Amniotic epithelial cell (primary cell): ENCODE results near the gene KAT7.

ENCODE experiments used
- DNase-seq: peaks from one replicate; pipeline ENCODE4 v3.0.0-alpha.2; 2010; ENCODE audit warnings: low read depth

KAT7 gene

DNA sequence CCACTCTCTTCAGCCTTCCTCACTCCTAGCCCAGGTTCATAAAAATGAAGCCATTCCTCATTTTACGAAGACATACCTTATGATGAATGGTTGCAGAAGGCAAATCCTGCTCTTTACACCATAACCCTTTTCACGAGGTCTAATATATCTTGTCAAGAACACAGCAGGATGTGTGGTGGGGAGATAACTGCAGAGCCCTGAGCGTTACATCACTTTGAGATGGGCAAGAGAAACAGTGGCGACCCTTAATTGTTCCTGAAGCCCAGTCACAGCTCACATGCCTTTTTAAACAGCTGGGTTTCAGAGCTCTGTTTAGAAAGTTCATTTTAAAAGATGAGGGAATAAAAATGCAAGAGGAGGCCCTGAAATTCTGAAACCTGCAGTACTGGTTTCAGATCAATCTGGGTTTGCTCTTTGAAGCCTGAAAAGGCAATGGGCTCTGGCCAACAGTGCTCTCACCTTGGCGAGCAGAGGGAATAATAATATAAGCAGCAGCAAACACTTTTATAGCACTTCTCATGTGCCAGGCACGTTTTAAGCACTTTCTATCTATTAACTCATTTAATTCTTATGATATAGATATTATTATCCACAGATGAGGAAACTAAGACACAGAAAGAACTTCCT is 27.4 kb upstream of the KAT7 start:
- DNase-seq, result peak; percentile 69

DNA sequence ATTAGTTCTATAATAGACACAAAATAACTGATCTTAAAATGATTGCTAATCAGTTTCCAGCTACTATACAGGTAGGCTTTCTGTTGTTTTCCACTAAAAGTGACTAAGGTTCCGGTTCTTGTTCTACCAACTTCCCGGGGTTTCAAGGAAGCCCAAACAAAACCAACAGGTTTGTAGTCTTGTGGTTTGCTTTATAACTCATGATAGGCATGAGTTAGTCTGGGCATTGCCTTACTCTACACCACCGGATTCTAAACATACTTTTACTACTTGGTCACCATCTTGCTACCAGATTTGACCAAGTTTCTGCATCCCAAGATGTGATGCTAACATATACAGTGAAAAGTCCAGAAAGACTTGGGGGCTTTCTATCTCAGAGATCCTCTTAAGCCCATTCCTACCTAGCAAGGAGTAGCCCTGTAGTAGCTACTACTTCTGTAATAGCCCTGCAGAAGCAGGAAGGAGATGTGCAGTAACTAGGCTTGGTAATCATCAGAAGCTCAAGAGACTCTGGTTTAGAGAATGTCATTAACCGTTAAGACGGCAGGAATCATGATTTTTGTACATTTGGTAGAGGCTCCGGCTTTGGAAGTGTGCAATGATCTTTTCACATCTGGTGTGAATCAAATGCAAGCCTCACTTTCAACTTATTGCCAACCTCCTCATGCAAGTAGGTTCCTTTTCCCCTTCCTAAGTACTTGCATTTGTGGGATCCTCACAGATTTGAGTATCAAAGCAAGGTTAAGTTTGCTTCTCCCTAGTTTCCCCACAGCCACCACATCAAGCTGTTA is 26.1 kb upstream of the KAT7 start:
- peak; percentile 32 for DNase-seq

DNA sequence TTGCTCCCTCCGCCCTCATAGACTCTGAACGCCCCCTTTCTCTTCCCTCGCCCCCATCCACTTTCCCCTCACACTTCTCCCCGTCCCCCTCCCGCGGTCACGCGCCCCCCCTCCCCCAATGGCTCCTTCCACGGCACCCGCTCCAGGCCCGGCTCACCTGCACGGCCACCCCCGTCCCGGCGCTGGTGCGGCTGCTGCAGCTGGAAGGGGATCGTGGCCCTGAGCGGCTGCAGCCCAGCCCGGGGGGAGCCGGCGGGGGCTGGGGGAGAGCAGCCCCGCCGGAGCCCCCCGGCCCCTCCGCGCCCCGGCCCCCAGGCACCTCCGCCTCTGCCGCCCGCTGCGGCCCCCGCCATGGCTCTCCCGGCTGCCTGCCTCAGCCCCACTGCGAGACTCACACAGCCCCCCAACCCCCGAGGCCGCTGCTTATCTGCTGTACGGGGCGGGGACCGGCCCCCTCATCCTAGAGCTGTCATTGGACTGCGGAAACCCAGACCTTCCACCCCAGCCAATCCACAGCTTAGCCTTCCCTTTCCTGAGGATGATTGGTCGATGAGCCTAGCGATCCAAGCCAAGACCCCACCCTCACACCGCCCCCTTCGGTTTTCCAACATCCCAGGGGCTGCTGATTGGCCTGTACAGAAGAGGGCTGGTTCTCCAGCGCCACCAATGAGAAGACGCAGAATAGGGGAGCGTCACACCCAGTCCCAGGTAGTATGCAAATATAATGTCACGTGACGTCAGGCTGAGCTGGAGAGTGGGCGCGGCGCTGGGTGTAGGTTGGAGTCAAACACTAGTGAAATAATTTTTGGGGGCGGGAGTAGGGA is 24.5 kb upstream of the KAT7 start, which contains the start of gene FAM117A:
Gene FAM117A, minus strand, starts transcription at position 397 of the 824 bp plus-strand sequence. Its CDS starts 44 bp downstream, at position 353.
- peak; percentile 99 for DNase-seq

DNA sequence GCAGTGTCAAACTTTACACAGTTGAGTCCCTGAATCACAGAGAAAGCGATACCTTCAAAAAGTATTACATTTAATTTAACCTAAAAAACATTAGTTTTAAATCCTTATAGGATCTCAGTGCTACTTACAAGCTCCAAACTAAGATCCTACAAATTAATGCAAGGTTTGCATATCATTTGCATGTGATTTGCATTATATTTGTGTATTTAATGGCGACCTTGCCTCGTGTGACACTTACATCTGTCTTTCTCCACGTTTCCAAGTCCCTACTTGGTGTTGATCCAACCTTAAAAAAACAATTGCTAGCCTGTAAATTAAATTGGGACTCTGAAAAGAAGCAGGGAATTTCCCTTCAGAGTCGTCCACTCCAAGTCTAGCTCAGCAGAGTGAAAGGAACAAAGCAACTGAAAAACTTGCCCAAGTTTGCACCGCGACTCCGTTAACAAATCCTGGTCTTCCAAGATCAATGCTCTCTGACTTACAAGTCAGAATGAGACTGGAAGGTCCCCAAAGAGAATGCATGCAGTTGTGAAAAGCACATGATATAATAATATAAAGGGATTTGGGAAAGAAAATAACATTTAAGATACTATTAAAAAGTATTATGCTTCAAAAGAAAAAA is 23.8 kb upstream of the KAT7 start:
- no peak for DNase-seq

DNA sequence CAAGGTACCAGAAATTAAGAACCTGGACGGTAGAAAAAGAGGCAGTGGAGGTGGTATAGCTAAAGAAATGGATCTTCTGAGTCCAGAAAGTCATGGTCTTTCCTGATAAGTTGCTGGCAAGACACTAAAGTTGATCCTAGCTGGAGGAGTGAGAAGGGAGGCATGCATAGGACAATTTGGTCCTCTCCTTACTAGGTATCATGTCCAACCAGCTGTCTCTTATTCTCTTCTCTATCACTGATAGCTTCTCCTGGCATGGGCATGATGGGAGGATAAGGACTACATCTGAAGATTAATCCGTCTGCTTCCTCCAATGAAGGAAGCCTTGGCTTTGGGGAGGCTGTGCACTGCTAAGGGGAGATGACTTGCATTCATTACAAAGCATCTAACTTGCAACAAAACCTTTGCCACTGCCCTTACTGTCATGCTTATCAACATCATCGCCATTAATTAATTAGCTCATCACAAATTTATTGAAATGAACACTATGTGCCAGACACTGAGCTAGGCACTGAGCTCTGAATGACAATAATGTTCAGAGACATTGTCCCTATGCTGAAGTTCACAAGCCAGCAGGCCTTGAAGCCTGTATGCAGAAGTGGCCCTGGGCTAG is 21.5 kb upstream of the KAT7 start:
- no peak for DNase-seq

DNA sequence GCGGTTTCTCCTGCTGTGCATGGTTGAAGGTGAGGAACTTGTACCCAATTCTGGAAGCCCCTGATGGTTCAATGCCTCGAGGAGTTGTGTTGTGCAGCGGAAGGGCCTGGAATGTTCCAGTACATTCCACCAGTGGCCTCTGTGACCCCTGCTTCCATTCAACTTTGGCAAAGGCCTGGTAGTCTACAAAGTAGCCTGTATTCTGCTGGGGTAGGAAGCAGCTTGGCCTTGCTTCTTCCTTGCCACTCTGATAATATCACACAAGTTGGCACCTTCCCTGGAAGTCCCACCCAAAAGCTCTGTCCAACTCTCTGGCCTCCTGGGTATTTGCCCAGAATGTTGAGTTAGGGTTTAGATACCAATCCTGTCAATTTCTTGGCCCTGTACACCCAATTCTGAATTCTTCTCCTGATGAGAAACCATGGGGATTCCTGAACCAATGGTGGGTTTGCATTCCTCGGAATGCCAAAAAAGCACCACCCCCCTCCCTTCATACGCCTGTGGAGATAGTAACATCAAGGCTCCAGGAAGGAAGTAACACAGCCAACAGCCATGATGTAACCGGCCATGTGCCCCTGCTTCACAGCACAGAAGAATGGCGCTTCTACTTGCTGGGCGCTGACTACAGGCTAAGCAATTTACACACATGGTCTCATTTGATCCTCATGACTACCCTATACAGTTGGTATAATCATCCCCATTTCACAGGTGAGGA is 12.8 kb upstream of the KAT7 start:
- DNase-seq, result peak; percentile 49

DNA sequence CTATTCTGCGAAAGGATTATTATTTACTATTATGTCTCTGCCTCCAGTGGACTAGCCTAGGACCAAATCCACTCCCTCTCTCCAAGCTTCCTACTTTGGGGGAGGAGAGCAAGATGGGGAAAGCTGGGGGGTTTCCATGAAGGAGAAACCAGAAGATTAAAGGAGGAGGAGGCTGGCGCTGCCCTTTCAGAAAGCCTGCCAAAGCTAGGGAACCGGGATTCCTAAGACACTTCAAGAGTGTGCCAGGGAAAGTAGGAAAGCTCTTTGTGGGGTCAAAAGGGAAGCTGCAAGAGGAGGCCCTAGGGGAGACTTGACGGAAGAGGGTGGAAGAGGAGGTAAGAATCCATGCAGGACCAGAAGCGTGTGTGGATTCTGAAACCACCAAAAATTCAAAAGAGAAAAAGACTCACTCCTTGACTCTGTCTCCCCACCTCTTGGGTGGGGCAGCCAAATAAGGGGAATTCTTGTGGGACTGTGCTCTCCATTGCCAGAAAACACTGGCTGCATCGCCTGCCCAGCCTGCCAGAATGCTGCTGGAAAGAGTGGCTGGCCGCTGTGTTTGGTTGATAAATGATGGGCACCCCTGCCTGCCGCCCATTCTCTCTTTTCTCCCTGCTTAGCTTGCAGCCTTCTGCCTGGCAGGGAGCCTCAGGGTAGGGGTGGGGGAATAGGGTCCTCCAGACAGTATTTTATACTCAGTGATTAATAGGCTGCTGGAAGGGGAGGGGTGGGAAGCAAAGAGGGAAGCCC is 11.8 kb upstream of the KAT7 start:
- DNase-seq, result no peak

DNA sequence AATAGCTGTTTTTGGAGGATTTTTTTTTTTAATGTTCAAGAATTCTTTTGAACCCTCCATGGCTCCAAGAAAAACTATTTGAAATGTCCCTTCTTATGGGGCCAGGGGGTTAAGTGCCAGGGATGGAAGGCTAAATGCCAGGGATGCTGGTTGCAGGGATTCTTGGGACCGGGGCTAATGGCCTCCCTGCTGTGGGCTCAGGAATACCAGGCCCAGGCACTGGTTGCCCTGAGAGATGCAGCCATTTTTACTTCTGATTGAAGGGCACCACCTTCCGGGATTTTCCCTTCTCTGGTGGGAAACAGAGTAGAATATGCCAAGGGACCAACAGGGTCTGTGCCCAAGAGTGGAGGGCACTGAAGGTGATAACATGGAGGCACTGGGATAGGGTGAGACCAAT is 10.9 kb upstream of the KAT7 start:
- DNase-seq, result no peak

DNA sequence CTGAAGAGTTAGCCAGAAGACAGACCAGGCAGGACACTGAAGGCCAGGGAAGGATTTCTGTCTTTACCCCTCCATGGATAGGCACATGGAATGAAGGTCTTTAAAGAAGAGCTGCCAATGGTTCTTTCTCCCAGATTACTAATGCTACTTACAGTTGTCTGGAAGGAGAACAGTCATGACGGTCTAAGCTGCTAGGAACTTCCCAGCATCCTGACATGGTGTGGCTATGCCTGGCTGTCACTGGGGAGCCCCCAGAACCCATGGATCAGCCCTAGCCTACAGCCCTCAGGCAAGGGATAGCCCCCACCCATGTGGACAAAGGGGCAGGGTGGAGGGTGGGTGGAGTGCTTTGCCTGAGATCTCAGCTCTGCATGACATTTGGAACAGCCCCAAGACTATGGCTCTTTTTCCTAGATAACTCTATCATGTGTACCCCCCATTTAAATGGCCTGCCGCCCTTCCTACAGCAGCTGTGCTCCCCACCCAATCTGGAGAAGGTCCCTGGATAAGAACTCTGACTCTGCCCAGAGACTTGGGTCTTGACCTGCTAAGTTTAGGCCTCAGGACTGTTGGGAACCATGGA is 9.2 kb upstream of the KAT7 start:
- DNase-seq, result no peak

DNA sequence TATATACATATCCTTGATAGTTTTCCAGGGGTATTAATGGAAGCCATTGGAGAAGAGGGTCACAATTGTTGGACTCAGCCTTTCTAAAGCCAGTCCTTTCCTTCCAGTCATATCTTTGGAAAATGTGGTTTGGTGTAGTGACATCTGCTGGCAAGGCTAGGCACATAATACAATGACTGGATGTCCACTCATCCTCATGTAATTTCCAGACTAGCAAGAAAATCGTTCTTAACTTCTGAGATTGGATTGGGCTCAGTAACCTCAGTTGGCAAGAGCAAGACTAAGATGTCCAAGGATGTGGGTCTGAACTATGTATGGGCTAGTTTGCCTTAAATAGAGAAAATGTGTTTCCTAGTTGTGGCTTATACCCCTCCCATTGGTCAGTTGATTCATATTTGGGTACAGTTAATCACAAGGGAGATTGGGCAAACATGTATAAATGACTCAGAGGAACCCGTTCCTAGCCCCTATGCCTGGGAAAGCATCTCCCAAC is 8.7 kb upstream of the KAT7 start:
- peak; percentile 98 for DNase-seq

DNA sequence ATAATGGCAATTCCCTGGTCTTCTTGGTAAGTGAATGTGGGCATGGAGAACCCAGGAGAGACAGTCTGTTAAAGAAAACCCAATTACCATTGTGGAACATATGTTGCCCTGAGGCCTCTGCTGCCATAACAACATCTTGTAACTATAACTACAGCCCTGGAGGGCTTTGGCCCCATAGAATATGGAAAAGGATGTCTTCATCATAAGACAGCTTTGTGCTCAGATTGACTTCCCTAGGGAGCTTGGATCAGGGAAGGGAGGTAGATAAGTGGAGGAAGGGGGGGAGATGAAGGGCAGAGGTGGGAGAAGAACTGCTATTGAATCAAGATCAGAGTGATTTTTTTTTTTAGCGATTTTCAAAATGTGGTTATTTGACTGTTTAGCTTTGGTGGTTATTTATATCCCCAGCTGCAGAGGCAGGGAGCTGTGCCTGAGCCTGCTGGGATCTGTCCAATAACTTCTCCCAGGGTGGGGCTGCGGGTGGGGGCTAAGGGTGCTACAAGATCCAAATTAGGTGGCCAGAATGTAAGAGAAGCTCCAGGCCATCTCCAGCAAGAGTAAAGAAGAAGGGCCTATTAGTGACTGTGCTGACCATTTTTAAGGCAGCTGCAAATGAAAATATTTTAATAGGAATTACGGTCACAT is 5.3 kb upstream of the KAT7 start:
- DNase-seq, result no peak

DNA sequence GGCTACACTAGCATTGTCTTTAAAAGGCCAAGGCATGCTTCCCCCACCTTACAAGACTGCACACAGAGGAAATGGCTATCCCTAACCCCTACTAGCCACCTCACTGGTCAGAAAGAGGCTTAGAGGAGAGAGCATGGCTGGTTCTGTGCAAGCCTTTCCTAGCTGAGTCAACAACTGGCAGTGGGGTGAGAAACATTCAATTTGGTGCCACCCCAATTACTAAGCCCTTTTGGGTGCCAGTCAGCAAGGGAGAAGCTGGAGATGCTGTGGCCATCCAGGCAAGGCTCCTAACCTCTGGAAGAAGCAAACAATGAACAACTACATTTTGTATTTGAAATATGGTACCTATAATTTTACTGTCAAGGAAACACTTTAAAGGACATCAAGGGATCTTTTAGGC is 4.7 kb upstream of the KAT7 start:
- no peak for DNase-seq

DNA sequence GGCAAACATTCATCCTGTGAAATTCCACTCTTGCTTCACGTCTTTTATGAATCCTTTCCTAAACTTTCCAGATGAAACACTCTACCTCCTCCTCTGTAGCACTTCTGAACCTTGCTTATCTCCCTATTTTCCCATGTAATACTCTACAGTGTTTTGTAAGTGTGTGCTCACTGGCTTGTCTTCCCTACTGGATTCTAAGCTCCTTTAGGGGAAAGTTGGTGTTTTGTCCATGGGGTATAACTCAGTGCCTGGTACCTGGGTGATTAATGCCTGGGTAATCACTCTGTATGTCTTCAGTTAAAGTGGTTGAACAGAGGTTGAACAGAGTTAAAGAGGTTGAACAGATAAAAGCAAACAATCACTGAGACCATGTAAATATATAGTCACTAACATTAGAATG is 3.8 kb upstream of the KAT7 start:
- peak; percentile 90 for DNase-seq

DNA sequence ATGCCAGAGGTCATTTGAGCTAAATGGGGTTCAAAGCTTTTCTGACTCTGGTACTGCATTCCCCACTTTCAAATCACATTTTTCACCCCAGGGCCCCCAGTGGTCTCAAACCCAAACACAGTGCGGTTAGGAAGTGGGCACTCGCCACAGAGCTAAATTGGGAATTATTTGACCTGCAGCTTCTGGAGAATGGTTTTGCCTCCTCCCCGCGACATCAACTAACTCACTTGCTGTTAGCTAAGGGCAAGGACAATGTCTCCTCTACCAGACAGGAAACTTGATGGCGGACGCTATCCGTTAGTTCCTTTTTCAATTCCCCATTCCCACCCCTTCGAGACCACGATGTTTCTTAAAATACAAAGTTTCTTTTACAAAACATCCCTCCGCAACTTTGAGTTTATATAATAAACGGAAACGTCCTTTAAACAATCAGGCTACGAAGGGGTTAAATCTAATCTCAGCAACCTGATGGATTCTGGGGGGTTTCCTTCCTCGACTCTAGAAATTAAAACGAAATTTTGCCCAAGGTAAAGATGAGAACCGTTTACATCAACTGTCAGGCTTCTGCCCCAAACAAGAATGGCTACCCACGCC is 500 bp upstream of the KAT7 start:
- no peak for DNase-seq

DNA sequence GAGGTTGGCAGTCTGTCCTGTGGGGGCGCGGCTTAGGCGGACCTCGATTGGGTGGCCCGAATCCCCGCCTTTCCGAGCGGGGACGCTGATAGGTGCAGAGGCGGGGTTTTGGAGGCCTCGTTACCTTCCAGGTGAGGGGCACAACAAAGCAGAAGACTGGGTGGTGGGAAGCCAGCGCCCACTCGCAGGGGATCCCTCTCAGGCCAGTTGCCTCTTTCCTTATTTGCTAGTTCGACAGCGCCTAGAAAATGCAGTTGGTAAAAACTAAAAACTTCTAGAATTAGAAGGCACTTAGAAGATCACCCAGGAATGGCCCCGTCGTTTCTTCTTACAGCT is 730 bp downstream of the KAT7 start:
- DNase-seq, result no peak

DNA sequence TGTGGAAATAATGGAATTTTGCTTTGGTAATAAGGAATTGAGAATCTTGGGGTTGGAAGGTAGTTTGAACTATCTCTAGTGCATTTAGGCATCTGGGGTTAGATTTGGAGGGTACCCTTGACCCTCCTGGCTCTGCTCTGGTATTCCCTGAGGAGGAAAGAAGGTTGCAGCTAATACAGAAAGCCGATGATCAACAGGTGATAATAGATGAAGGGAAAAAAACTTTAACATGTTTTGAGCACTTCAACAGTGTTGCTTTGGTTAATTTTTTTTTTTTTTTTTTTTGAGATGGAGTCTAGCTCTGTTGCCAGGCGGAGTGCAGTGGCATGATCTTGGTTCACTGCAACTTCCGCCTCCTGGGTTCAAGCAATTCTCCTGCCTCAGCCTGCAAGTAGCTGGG is 4.8 kb downstream of the KAT7 start:
- DNase-seq, result no peak

DNA sequence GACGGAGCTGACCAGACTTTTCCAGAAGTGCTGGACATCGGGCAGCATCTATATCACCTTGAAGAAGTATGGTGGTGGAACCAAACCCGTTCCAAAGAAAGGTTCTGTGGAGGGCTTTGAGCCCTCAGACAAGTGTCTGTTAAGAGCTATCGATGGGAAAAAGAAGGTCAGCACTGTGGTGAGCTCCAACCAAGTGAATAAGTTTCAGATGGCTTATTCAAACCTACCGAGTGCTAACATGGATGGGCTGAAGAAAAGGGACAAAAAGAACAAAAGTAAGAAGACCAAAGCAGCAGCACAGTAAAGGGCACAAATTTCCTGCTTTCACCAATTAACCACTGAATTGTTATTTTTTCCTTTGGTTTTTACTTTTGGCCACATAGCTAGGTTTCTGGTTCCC is 6.9 kb downstream of the KAT7 start:
- DNase-seq, result no peak

DNA sequence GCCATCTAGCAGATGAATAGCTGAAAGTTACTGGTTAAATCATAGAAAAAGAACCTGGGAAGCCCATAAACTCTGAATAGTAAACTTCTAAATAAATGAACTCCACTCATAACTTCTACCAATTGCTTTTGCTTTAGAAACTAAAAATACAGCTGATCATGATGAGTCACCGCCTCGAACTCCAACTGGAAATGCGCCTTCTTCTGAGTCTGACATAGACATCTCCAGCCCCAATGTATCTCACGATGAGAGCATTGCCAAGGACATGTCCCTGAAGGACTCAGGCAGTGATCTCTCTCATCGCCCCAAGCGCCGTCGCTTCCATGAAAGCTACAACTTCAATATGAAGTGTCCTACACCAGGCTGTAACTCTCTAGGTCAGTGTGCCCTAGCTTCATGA is 9.7 kb downstream of the KAT7 start:
- no peak for DNase-seq

DNA sequence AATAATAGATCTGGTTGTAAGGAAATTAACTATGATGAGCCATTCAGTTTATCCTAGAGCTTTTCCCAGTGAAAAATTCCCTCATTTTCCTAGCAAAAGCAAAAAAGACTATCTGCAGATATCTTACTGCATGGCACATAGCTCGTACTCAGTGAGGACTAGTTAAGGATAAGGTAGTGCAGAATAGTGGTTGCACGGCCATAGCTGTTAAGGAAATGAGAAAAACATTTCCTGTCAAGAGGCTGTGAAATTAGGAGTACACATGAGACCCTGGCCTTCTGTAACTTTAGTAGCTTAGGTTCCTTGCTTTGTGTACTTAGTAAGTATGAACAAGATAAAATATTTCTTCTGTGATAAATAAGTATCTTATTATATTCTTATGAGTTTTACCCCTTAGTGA is 10.3 kb downstream of the KAT7 start:
- DNase-seq, result no peak
